Measurements from ENCODE around the gene LSM4. TPM values are rescaled to one million over a fixed set of nuclear protein-coding genes. Genes with fewer than 3 reads are reported as not detected.

Gene LSM4
- total and polyA plus RNA-seq, 2 of the 4 experiments (the other 2 are of a cell fraction): 44.8 to 118 TPM

- peak overlapping the region; percentile 71; the same call in 1 of the 2 replicates for H3K14ac ChIP-seq (replicated peaks; ENCODE audit: low read depth, low read length)
- no peaks in the 10 kb centered on the region for H3K27me3 ChIP-seq (ENCODE audit: control insufficient read depth, insufficient read depth, low read length)
- in situ Hi-C loops (cut with MboI; ENCODE audit: low sequenced_read_pairs) (no loop called here), intact Hi-C loops (cut with micrococcal nuclease) (no loop called here), dilution Hi-C loops (cut with HindIII; ENCODE audit: low sequenced_read_pairs, unreplicated experiment) (no loop called here)
- ATAC-seq (ENCODE audit: low read depth) (no peak), DNase-seq (no peak)
- H3K27ac ChIP-seq (ENCODE audit: insufficient read depth, low read length): peak overlapping the region; percentile 13; the same call in 1 of the 2 replicates
- peak overlapping the region; percentile 28 for H2AFZ ChIP-seq (replicated peaks; ENCODE audit: low read length, poor library complexity)
- no peak overlapping the region for H2AK5ac ChIP-seq (ENCODE audit: low read depth, low read length)
- no peak overlapping the region for H2BK5ac ChIP-seq (ENCODE audit: low read depth, low read length, poor library complexity, severe bottlenecking)
- BruUV-seq (replicated peaks): no TSS peak
- peak overlapping the region in 1 of 2 experiments; percentile 9; a peak in 1 of 4 replicates for H4K8ac ChIP-seq (ENCODE audit: low read depth in 2 of 2, low read length in 2 of 2)
- peaks cover 4% of the 10 kb centered on the region; the same call in 1 of the 2 replicates for H3K9me1 ChIP-seq (ENCODE audit: insufficient read depth, low read length)
- H2BK120ac ChIP-seq (ENCODE audit: low read depth, low read length): peak overlapping the region; percentile 22; the same call in 1 of the 2 replicates
- no peak overlapping the region for H2BK15ac ChIP-seq (ENCODE audit: low read depth, low read length)
- no peak overlapping the region for H2AK9ac ChIP-seq (replicated peaks; ENCODE audit: low read depth, low read length, poor library complexity)
- H2BK20ac ChIP-seq (ENCODE audit: low read depth, low read length): no peak overlapping the region
- ChIA-PET POLR2A (ENCODE audit: unreplicated experiment) (no interaction called here), CTCF (interaction anchor here (0.9 to 1.3 kb wide), 2 partner anchors 65 to 66 kb away, joined by 3 to 5 read pairs; no protein-coding TSS in a partner anchor)
- H4K5ac ChIP-seq (ENCODE audit: low read depth, low read length): no peak overlapping the region; the same call in 1 of the 2 replicates
- no peak overlapping the region; the same call in 1 of the 2 replicates for H3K4me2 ChIP-seq (ENCODE audit: low read depth, low read length)
- no peak overlapping the region; the same call in 1 of the 2 replicates for H3K18ac ChIP-seq (ENCODE audit: low read depth, low read length)
- H3K23ac ChIP-seq (ENCODE audit: low read depth, low read length): no peak overlapping the region
- H3K9ac ChIP-seq (ENCODE audit: low read depth, low read length): peak overlapping the region; percentile 24; the same call in 1 of the 2 replicates
- WGBS, 2 experiments (ENCODE audit: extremely low coverage in 2 of 2, insufficient read length in 1 of 2): 7% methylated on average over 3 of the region's 13 CpGs; no CpG with 5 or more reads in 1 of the 2 experiments
- no peak overlapping the region for H3K4me3 ChIP-seq (ENCODE audit: insufficient read depth, low read depth, low read length)
- peaks cover 7% of the 10 kb centered on the region; the same call in 1 of the 2 replicates for H3K36me3 ChIP-seq (ENCODE audit: control insufficient read depth, insufficient read depth, low read length)
- peaks cover 12% of the 10 kb centered on the region for H3K4me1 ChIP-seq (ENCODE audit: control insufficient read depth, insufficient read depth, low read length)
- H4K20me1 ChIP-seq (ENCODE audit: insufficient read depth, low read length): peaks cover 4% of the 10 kb centered on the region; the same call in 1 of the 2 replicates
- peaks cover 0 to 18% of the 10 kb centered on the region in 2 experiments; a peak in 3 of 4 replicates for H3K79me1 ChIP-seq (ENCODE audit: low read depth in 1 of 2, low read length in 2 of 2)
- no peak for TF ChIP-seq USF2 (IDR thresholded peaks at IDR 0.05; ENCODE audit: low read depth, low read length)
- no peak for TF ChIP-seq CHD1 (IDR thresholded peaks at IDR 0.05; ENCODE audit: low read depth, low read length)
- no peak for TF ChIP-seq BHLHE40 (IDR thresholded peaks at IDR 0.05; ENCODE audit: low read depth, low read length)
- TF ChIP-seq MAZ (IDR thresholded peaks at IDR 0.05; ENCODE audit: borderline replicate concordance, low read depth, low read length): no peak
- TF ChIP-seq, protein P1, sequence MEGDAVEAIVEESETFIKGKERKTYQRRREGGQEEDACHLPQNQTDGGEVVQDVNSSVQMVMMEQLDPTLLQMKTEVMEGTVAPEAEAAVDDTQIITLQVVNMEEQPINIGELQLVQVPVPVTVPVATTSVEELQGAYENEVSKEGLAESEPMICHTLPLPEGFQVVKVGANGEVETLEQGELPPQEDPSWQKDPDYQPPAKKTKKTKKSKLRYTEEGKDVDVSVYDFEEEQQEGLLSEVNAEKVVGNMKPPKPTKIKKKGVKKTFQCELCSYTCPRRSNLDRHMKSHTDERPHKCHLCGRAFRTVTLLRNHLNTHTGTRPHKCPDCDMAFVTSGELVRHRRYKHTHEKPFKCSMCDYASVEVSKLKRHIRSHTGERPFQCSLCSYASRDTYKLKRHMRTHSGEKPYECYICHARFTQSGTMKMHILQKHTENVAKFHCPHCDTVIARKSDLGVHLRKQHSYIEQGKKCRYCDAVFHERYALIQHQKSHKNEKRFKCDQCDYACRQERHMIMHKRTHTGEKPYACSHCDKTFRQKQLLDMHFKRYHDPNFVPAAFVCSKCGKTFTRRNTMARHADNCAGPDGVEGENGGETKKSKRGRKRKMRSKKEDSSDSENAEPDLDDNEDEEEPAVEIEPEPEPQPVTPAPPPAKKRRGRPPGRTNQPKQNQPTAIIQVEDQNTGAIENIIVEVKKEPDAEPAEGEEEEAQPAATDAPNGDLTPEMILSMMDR (conservative IDR thresholded peaks at IDR 0.05; ENCODE audit: low read depth, low read length): no peak
- no peak for TF ChIP-seq NFE2L2 (IDR thresholded peaks at IDR 0.05; ENCODE audit: low read depth, low read length)
- no peak for TF ChIP-seq MAFK (IDR thresholded peaks at IDR 0.05; ENCODE audit: low read depth, low read length)
- no peak for TF ChIP-seq SMC3 (IDR thresholded peaks at IDR 0.05; ENCODE audit: low read depth, low read length)
- TF ChIP-seq RCOR1 (IDR thresholded peaks at IDR 0.05; ENCODE audit: insufficient replicate concordance, low read length): no peak
- TF ChIP-seq ELK1 (IDR thresholded peaks at IDR 0.05; ENCODE audit: borderline replicate concordance, low read depth, low read length): no peak
- no peak for TF ChIP-seq POLR2A (IDR thresholded peaks at IDR 0.05; ENCODE audit: low read depth, low read length)
- TF ChIP-seq MXI1 (IDR thresholded peaks at IDR 0.05; ENCODE audit: borderline replicate concordance, low read depth, low read length): no peak
- TF ChIP-seq RAD21 (IDR thresholded peaks at IDR 0.05; ENCODE audit: low read length): no peak
- TF ChIP-seq RFX5 (IDR thresholded peaks at IDR 0.05; ENCODE audit: low read depth, low read length): no peak
- TF ChIP-seq FOS (IDR thresholded peaks at IDR 0.05; ENCODE audit: low read depth, low read length): no peak
- no peak for TF ChIP-seq CEBPB (IDR thresholded peaks at IDR 0.05; ENCODE audit: low read depth, low read length)
- no peaks in the 10 kb centered on the region for H3K9me3 ChIP-seq (ENCODE audit: control insufficient read depth, insufficient read depth, low read length)
- no peak overlapping the region for H4K91ac ChIP-seq (ENCODE audit: insufficient read depth, low read depth, low read length)
- H3K56ac ChIP-seq (ENCODE audit: extremely low read depth, insufficient read depth, low read length): no peak overlapping the region
- H3K4ac ChIP-seq (ENCODE audit: low read depth, low read length): no peak overlapping the region
Measured at GRCh38 chr19:18344582-18344950, 21.7 kb upstream of the LSM4 start.

Data from IMR-90 (cell line).